Measurements from ENCODE around the gene ANKRD11.

ANKRD11 gene

GRCh38 chr16:89317101-89317671 lies 173.2 kb downstream of the ANKRD11 start:
- H4K20me1 ChIP-seq (ENCODE audit: insufficient read depth): peaks cover 18% of the 10 kb centered on the region
- peaks cover 96% of the 10 kb centered on the region for H3K79me2 ChIP-seq (ENCODE audit: insufficient read depth, low read depth)
- no peak overlapping the region for H3K9ac ChIP-seq
- TF ChIP-seq CTCF (conservative IDR thresholded peaks at IDR 0.05; ENCODE audit: low read depth, low read length): no peak
- no peak overlapping the region for H3K4me3 ChIP-seq (IDR thresholded peaks at IDR 0.05; ENCODE audit: insufficient read depth, low read depth, low read length)
- no peak overlapping the region for H3K27ac ChIP-seq
- H3K4me1 ChIP-seq (ENCODE audit: low read depth, poor library complexity, severe bottlenecking): peaks cover 3% of the 10 kb centered on the region
- no peak overlapping the region for H2AFZ ChIP-seq (ENCODE audit: low read depth)
- H3K4me2 ChIP-seq: no peak overlapping the region
- H3K36me3 ChIP-seq (ENCODE audit: insufficient read depth): no peaks in the 10 kb centered on the region
- no peaks in the 10 kb centered on the region for H3K27me3 ChIP-seq (ENCODE audit: insufficient read depth, low read depth)

DNA sequence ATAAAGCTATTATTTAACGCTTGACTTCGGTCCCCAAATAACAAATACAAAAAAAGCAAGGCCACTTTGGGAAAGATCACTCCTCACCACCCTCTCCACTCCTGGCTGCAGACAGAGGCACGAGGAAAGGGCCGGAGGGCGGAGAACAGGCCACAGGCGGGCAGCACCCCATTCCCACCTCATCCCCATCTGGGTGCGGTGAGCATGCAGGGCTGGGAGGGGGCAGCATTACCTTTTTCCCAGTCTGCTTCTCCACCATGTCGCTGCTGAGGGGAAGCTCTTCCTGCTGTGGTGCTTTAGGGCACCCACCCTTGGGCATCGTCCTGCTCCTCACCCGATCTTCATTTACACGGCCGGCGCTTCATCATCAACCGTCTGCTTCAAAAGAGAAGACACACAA lies 173.7 kb downstream of the ANKRD11 start:
- Histone ChIP-seq H3K4me1 (ENCODE audit: low read depth, poor library complexity, severe bottlenecking) (peaks cover 3% of the 10 kb centered on the region), H3K4me3 (IDR thresholded peaks at IDR 0.05; ENCODE audit: insufficient read depth, low read depth, low read length) (no peak overlapping the region), H2AFZ (ENCODE audit: low read depth) (no peak overlapping the region), H3K27me3 (ENCODE audit: insufficient read depth, low read depth) (no peaks in the 10 kb centered on the region), H4K20me1 (ENCODE audit: insufficient read depth) (peaks cover 18% of the 10 kb centered on the region), H3K4me2 (no peak overlapping the region), H3K79me2 (ENCODE audit: insufficient read depth, low read depth) (peaks cover 96% of the 10 kb centered on the region), H3K9ac (no peak overlapping the region), H3K36me3 (ENCODE audit: insufficient read depth) (no peaks in the 10 kb centered on the region), H3K27ac (no peak overlapping the region)
- no peak for TF ChIP-seq CTCF (conservative IDR thresholded peaks at IDR 0.05; ENCODE audit: low read depth, low read length)

- Histone ChIP-seq H3K4me2 (no peak overlapping the region), H4K20me1 (ENCODE audit: insufficient read depth) (peaks cover 16% of the 10 kb centered on the region), H3K27me3 (ENCODE audit: insufficient read depth, low read depth) (no peaks in the 10 kb centered on the region), H3K27ac (no peak overlapping the region), H3K4me1 (ENCODE audit: low read depth, poor library complexity, severe bottlenecking) (peaks cover 3% of the 10 kb centered on the region), H3K36me3 (ENCODE audit: insufficient read depth) (no peaks in the 10 kb centered on the region), H2AFZ (ENCODE audit: low read depth) (no peak overlapping the region), H3K79me2 (ENCODE audit: insufficient read depth, low read depth) (peaks cover 97% of the 10 kb centered on the region), H3K9ac (no peak overlapping the region), H3K4me3 (IDR thresholded peaks at IDR 0.05; ENCODE audit: insufficient read depth, low read depth, low read length) (no peak overlapping the region)
- no peak for TF ChIP-seq CTCF (conservative IDR thresholded peaks at IDR 0.05; ENCODE audit: low read depth, low read length)
These were observed 174.4 kb downstream of the ANKRD11 start for GRCh38 chr16:89315791-89316581.

DNA sequence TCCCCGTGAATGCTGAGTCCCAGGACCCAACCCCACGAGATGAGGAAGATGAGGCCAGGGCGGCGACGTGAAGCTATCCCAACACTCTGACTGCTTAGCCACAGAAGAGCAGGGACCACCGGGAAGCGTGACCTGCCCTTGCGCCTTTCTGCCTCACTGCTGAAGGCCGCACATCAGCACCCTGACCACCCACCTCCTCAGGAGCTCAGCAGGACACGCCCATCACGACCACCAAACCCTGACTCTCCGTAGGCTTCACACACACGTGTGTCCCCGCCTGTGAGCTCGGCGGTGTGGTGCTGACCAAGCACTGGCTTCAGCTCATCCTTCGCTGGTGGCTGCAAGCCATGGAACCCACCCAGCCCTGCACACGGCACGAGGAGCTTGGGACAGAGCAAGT lies 175.1 kb downstream of the ANKRD11 start:
- no peaks in the 10 kb centered on the region for H3K27me3 ChIP-seq (ENCODE audit: insufficient read depth, low read depth)
- H4K20me1 ChIP-seq (ENCODE audit: insufficient read depth): peaks cover 16% of the 10 kb centered on the region
- H3K4me3 ChIP-seq (IDR thresholded peaks at IDR 0.05; ENCODE audit: insufficient read depth, low read depth, low read length): no peak overlapping the region
- H3K27ac ChIP-seq: no peak overlapping the region
- no peak overlapping the region for H3K4me2 ChIP-seq
- H3K36me3 ChIP-seq (ENCODE audit: insufficient read depth): no peaks in the 10 kb centered on the region
- H2AFZ ChIP-seq (ENCODE audit: low read depth): no peak overlapping the region
- TF ChIP-seq CTCF (conservative IDR thresholded peaks at IDR 0.05; ENCODE audit: low read depth, low read length): no peak
- peaks cover 3% of the 10 kb centered on the region for H3K4me1 ChIP-seq (ENCODE audit: low read depth, poor library complexity, severe bottlenecking)
- peaks cover 97% of the 10 kb centered on the region for H3K79me2 ChIP-seq (ENCODE audit: insufficient read depth, low read depth)
- no peak overlapping the region for H3K9ac ChIP-seq

All from KMS-11 (cell line).